ENCODE data around the gene CLCF1. TPM values are rescaled to one million over a fixed set of nuclear protein-coding genes. Genes with fewer than 3 reads are reported as not detected.

CLCF1 gene
- total RNA-seq, 1 donor: 6.9 TPM

GRCh38 chr11:67420147-67420645, 46.8 kb upstream of the CLCF1 start:
- Histone ChIP-seq H3K9me3 (ENCODE audit: low read depth, low read length) (no peaks in the 10 kb centered on the region), H4K20me1 (ENCODE audit: insufficient read depth, low read length) (peaks cover 5% of the 10 kb centered on the region), H3K27ac (ENCODE audit: low read depth, low read length) (no peak overlapping the region), H3K79me2 (ENCODE audit: insufficient read depth, low read length) (no peaks in the 10 kb centered on the region), H3K4me2 (ENCODE audit: insufficient read depth, low read length) (peak overlapping the region; percentile 69), H3K27me3 (ENCODE audit: insufficient read depth, low read length) (peaks cover 1% of the 10 kb centered on the region), H3K36me3 (ENCODE audit: insufficient read depth, low read length) (no peaks in the 10 kb centered on the region), H3K4me3 (ENCODE audit: insufficient read depth, low read length) (peak overlapping the region; percentile 75), H2AFZ (ENCODE audit: low read length) (no peak overlapping the region), H3K4me1 (ENCODE audit: insufficient read depth, low read length) (peaks cover 3% of the 10 kb centered on the region)
- TF ChIP-seq, protein P1, sequence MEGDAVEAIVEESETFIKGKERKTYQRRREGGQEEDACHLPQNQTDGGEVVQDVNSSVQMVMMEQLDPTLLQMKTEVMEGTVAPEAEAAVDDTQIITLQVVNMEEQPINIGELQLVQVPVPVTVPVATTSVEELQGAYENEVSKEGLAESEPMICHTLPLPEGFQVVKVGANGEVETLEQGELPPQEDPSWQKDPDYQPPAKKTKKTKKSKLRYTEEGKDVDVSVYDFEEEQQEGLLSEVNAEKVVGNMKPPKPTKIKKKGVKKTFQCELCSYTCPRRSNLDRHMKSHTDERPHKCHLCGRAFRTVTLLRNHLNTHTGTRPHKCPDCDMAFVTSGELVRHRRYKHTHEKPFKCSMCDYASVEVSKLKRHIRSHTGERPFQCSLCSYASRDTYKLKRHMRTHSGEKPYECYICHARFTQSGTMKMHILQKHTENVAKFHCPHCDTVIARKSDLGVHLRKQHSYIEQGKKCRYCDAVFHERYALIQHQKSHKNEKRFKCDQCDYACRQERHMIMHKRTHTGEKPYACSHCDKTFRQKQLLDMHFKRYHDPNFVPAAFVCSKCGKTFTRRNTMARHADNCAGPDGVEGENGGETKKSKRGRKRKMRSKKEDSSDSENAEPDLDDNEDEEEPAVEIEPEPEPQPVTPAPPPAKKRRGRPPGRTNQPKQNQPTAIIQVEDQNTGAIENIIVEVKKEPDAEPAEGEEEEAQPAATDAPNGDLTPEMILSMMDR (IDR thresholded peaks at IDR 0.05; ENCODE audit: extremely low read depth, low read depth, low read length): no peak
- no peak for DNase-seq (ENCODE audit: insufficient read length, low spot score, missing footprints)

- Histone ChIP-seq H4K20me1 (ENCODE audit: insufficient read depth, low read length) (peaks cover 5% of the 10 kb centered on the region), H3K4me1 (ENCODE audit: insufficient read depth, low read length) (peaks cover 3% of the 10 kb centered on the region), H3K4me2 (ENCODE audit: insufficient read depth, low read length) (no peak overlapping the region), H3K27me3 (ENCODE audit: insufficient read depth, low read length) (peaks cover 6% of the 10 kb centered on the region), H3K79me2 (ENCODE audit: insufficient read depth, low read length) (no peaks in the 10 kb centered on the region), H3K9me3 (ENCODE audit: low read depth, low read length) (no peaks in the 10 kb centered on the region), H2AFZ (ENCODE audit: low read length) (no peak overlapping the region), H3K27ac (ENCODE audit: low read depth, low read length) (no peak overlapping the region), H3K4me3 (ENCODE audit: insufficient read depth, low read length) (no peak overlapping the region), H3K36me3 (ENCODE audit: insufficient read depth, low read length) (no peaks in the 10 kb centered on the region)
- DNase-seq (ENCODE audit: insufficient read length, low spot score, missing footprints): no peak
- TF ChIP-seq, protein P1 (IDR thresholded peaks at IDR 0.05; ENCODE audit: extremely low read depth, low read depth, low read length): no peak
These were observed 46.1 kb upstream of the CLCF1 start for GRCh38 chr11:67419325-67420049.

DNA sequence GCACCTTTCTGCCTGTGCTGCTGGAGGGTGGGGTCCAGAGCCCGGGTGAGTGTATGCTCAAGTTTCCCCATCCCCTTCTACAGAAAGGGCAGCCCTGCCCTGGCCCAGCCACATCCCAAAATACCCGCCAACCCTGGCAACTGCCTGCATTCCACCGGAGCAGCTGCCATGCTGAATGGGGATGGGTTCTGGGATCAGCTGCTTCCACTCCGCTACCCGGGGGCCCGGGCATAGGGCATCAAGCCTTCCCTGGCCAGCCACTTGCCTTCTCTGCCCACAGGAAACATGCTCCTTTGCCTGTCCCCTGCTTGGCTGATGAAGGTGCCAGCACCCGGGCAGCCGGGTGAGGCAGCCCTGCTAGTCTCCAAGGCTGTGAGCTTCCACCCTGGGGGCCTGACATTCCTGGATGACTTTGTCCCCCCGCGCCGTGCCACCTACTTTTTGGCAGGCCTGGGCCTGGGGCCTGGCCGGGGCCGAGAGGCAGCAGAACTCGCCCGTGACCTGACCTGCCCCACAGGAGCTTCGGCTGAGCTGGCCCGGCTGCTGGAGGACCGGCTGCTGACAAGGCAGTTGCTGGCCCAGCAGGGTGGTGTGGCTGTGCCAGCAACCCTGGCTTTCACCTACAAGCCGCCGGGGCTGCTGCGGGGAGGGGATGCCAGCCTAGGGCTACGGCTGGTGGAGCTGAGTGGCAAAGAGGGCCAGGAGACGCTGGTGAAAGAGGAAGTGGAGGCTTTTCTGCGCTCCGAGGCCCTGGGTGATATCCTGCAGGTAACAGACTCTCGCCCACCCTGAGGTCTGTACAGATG, 45.3 kb upstream of the CLCF1 start:
- Histone ChIP-seq H4K20me1 (ENCODE audit: insufficient read depth, low read length) (peaks cover 5% of the 10 kb centered on the region), H3K4me2 (ENCODE audit: insufficient read depth, low read length) (no peak overlapping the region), H3K36me3 (ENCODE audit: insufficient read depth, low read length) (no peaks in the 10 kb centered on the region), H2AFZ (ENCODE audit: low read length) (no peak overlapping the region), H3K27me3 (ENCODE audit: insufficient read depth, low read length) (peaks cover 6% of the 10 kb centered on the region), H3K9me3 (ENCODE audit: low read depth, low read length) (no peaks in the 10 kb centered on the region), H3K27ac (ENCODE audit: low read depth, low read length) (no peak overlapping the region), H3K79me2 (ENCODE audit: insufficient read depth, low read length) (no peaks in the 10 kb centered on the region), H3K4me3 (ENCODE audit: insufficient read depth, low read length) (no peak overlapping the region), H3K4me1 (ENCODE audit: insufficient read depth, low read length) (peaks cover 3% of the 10 kb centered on the region)
- no peak for DNase-seq (ENCODE audit: insufficient read length, low spot score, missing footprints)
- TF ChIP-seq, protein P1 (IDR thresholded peaks at IDR 0.05; ENCODE audit: extremely low read depth, low read depth, low read length): no peak

DNA sequence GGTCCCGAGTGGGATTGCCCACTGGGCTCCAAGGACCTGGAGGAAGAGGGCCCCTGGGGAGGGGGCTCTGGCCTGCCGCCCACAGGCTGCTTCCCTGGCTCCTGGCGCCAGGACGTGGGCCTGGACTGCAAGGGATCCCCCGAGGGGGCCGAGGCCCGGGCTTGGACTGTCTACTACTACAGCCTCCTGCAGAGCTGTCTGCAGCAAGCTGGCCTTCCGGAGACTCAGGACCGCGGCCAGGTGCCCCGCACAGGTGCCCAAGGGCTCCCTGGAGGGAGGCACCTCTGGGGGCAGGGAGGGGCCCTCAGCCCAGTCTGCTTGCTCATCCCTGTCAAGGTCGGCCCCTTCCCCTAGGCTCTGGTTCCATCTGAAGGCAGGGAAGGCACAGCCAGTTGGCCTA, 44.0 kb upstream of the CLCF1 start:
- Histone ChIP-seq H4K20me1 (ENCODE audit: insufficient read depth, low read length) (peaks cover 5% of the 10 kb centered on the region), H2AFZ (ENCODE audit: low read length) (no peak overlapping the region), H3K4me1 (ENCODE audit: insufficient read depth, low read length) (peaks cover 3% of the 10 kb centered on the region), H3K27ac (ENCODE audit: low read depth, low read length) (no peak overlapping the region), H3K79me2 (ENCODE audit: insufficient read depth, low read length) (no peaks in the 10 kb centered on the region), H3K4me3 (ENCODE audit: insufficient read depth, low read length) (no peak overlapping the region), H3K9me3 (ENCODE audit: low read depth, low read length) (no peaks in the 10 kb centered on the region), H3K27me3 (ENCODE audit: insufficient read depth, low read length) (peaks cover 17% of the 10 kb centered on the region), H3K4me2 (ENCODE audit: insufficient read depth, low read length) (no peak overlapping the region), H3K36me3 (ENCODE audit: insufficient read depth, low read length) (no peaks in the 10 kb centered on the region)
- DNase-seq (ENCODE audit: insufficient read length, low spot score, missing footprints): no peak
- TF ChIP-seq, protein P1 (IDR thresholded peaks at IDR 0.05; ENCODE audit: extremely low read depth, low read depth, low read length): no peak

Measured in osteoblast (primary cell).